Thyroid gland (tissue), 4 donors: ENCODE measurements around the gene ZNF598.

Experiments used
- CTCF ChIP-seq, 6 experiments: fragments of 200-600 bp in 3 of 6; fragments of 450-650 bp in 3 of 6; sonication (generic) in 3 of 6; IDR thresholded peaks; one replicate each; pipeline ENCODE4 v1.5.1; 2016 to 2019; ENCODE audit warnings: antibody characterized with exemption in 6 of 6, mild to moderate bottlenecking in 2 of 6, inconsistent platforms in 1 of 6, moderate library complexity in 1 of 6
- POLR2A ChIP-seq, 2 donors: fragments of 450-650 bp; IDR thresholded peaks; one replicate each; pipeline ENCODE4 v1.6.1; 2017; ENCODE audit warnings: antibody characterized with exemption in 2 of 2, mild to moderate bottlenecking in 2 of 2, moderate library complexity in 1 of 2

- no peak for TF ChIP-seq CTCF (IDR thresholded peaks at IDR 0.05)
- TF ChIP-seq POLR2A (IDR thresholded peaks at IDR 0.05): no peak
These were observed 26.0 kb upstream of the ZNF598 start for GRCh38 chr16:2035431-2036199.
